ENCODE measurements around the gene NPRL2. TPM values are rescaled to one million over a fixed set of nuclear protein-coding genes. Genes with fewer than 3 reads are reported as not detected.

NPRL2 gene
- total and polyA plus RNA-seq, 2 donors (not counting 3 experiments of a cell fraction or from before 2014, with no cell fraction given): 13.4 to 30.6 TPM

GRCh38 chr3:50374363-50375257 is 24.0 kb upstream of the NPRL2 start:
- no peaks in the 10 kb centered on the region for H3K9me1 ChIP-seq (replicated peaks; ENCODE audit: control insufficient read depth, extremely low read depth, insufficient read depth, low read length)

More at GRCh38 chr3:50374363-50375257, 24.0 kb upstream of the NPRL2 start:
- ChIA-PET POLR2A (no interaction called here), CTCF (interaction anchor here (0.6 kb wide), 1 partner anchor 168 kb away, joined by 4 read pairs; no protein-coding TSS in a partner anchor)
- TF ChIP-seq EZH2 (IDR thresholded peaks at IDR 0.05; ENCODE audit: borderline replicate concordance, low read depth, low read length, severe bottlenecking): no peak
- TF ChIP-seq CTCF (IDR thresholded peaks at IDR 0.05; ENCODE audit: extremely low read depth in 1 of 2, insufficient read depth in 1 of 2, low read depth in 1 of 2, low read length in 2 of 2): no peak
- TF ChIP-seq POLR2AphosphoS5 (IDR thresholded peaks at IDR 0.05; ENCODE audit: insufficient read depth, low read depth, low read length): no peak
- TF ChIP-seq FOS (IDR thresholded peaks at IDR 0.05; ENCODE audit: borderline replicate concordance, insufficient read depth, low read length): no peak
- TF ChIP-seq MAX (IDR thresholded peaks at IDR 0.05; ENCODE audit: insufficient read depth, insufficient read length): no peak
- no peak for TF ChIP-seq MYC (IDR thresholded peaks at IDR 0.05; ENCODE audit: low read depth, low read length)
- TF ChIP-seq JUN (IDR thresholded peaks at IDR 0.05; ENCODE audit: borderline replicate concordance, insufficient read depth, insufficient read length, low read depth): no peak
- no peak for TF ChIP-seq POLR2A (IDR thresholded peaks at IDR 0.05; ENCODE audit: low read depth, low read length)
- no peak overlapping the region for H3K4me3 ChIP-seq (replicated peaks in 1 of 3; ENCODE audit: insufficient read depth in 1 of 3, low read depth in 1 of 3, low read length in 3 of 3)
- H3K79me2 ChIP-seq (ENCODE audit: control insufficient read depth, insufficient read depth, low read length): no peaks in the 10 kb centered on the region
- dilution Hi-C loops (cut with MboI; ENCODE audit: extremely low pct_ligation_motif_present, low sequenced_read_pairs) (no loop called here), intact Hi-C loops (cut with micrococcal nuclease) (no loop called here)
- no peak overlapping the region for H3K9ac ChIP-seq (replicated peaks; ENCODE audit: extremely low read depth, insufficient read depth, low read length)
- no peaks in the 10 kb centered on the region for H4K20me1 ChIP-seq (replicated peaks; ENCODE audit: control insufficient read depth, extremely low read depth, insufficient read depth, low read length)
- no peak overlapping the region for H3K27ac ChIP-seq (ENCODE audit: insufficient read depth, low read depth, low read length)
- no peaks in the 10 kb centered on the region for H3K4me1 ChIP-seq (ENCODE audit: control insufficient read depth, extremely low read depth, insufficient read depth, low read length)
- no peak overlapping the region for H2AFZ ChIP-seq (ENCODE audit: low read depth, low read length)
- H3K27me3 ChIP-seq (ENCODE audit: control insufficient read depth in 2 of 2, insufficient read depth in 2 of 2, low read length in 2 of 2): peaks cover 0 to 2% of the 10 kb centered on the region in 2 experiments
- no peaks in the 10 kb centered on the region for H3K9me3 ChIP-seq (replicated peaks; ENCODE audit: control insufficient read depth, insufficient read depth, low read length)
- DNase-seq (ENCODE audit: low read depth, low spot score) (no peak), FAIRE-seq (no peak)
- H3K36me3 ChIP-seq (ENCODE audit: control insufficient read depth in 2 of 2, extremely low read depth in 1 of 2, insufficient read depth in 2 of 2, low read length in 2 of 2): no peaks in the 10 kb centered on the region
- no peak overlapping the region for H3K4me2 ChIP-seq (ENCODE audit: insufficient read depth, low read length)
- BruUV-seq (replicated peaks): no TSS peak
